ENCODE measurements around the gene HLCS. TPM values are rescaled to one million over a fixed set of nuclear protein-coding genes. Genes with fewer than 3 reads are reported as not detected.

The HLCS gene
- total and polyA plus RNA-seq, 2 of the 8 experiments (the other 6 are each of a cell fraction or from before 2014, with no cell fraction given): 4.7 to 12.2 TPM

GRCh38 chr21:36820176-36821031 lies 146.1 kb downstream of the HLCS start (continued):
- TF ChIP-seq CHD7 (IDR thresholded peaks at IDR 0.05; ENCODE audit: insufficient replicate concordance, low read length) (no peak), CHD2 (IDR thresholded peaks at IDR 0.05; ENCODE audit: low read length) (no peak), SAP30 (IDR thresholded peaks at IDR 0.05; ENCODE audit: insufficient read depth, insufficient replicate concordance, low read length) (no peak), CBX8 (IDR thresholded peaks at IDR 0.05; ENCODE audit: borderline replicate concordance, low read depth, low read length) (no peak), CBX5 (IDR thresholded peaks at IDR 0.05; ENCODE audit: low read depth, low read length) (no peak), EGR1 (IDR thresholded peaks at IDR 0.05; ENCODE audit: borderline replicate concordance, low read depth, low read length) (no peak; the same call in 1 of the 2 replicates), EZH2 (IDR thresholded peaks at IDR 0.05; ENCODE audit: low read depth, low read length, severe bottlenecking) (no peak), KDM5A (IDR thresholded peaks at IDR 0.05; ENCODE audit: low read length) (no peak), KDM4A (IDR thresholded peaks at IDR 0.05; ENCODE audit: low read depth, low read length, severe bottlenecking) (no peak)

Measured in H1 (cell line).